ENCODE data around the gene GABRG3.

DNA sequence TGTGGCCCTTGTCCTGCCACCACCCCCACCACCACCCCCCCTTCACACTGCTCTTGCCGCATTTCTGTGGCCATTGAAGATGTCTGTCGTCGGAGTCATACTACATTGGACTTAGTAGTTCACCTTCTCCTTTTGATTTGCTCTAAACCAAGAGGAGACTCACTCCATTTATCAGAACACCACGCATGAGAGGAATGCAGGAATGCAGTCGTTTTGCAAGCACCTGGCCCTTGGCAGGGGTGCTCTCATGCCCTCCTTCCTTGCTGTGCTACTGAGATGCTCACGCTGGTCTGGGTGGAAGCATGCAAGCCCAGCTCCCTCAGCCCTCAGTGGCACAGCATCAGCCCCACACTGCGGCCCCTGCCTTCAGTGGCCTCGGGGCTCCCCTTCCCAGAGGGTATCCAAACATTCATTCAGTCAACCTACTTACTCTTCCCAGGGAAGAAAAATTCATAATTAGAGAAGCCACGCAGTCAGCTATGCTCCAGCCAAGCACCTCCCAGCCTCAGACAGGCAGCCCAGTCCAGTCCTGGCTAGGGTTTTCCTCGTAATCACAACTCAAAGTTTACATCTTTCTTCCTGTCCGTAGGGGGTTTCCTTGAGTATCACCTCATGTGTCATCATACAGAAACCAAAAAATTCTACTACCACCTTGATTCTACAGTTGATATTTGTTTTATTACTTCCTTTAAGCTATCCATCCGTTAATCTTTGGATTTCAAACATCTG, 520.0 kb downstream of the GABRG3 start:
- TF ChIP-seq ZNF253 (CRISPR knock-in tag; conservative IDR thresholded peaks at IDR 0.05) = no peak
- TF ChIP-seq FOXJ3 (CRISPR knock-in tag; IDR thresholded peaks at IDR 0.05) = no peak
- TF ChIP-seq FOXK1 (CRISPR knock-in tag; IDR thresholded peaks at IDR 0.05; ENCODE audit: borderline replicate concordance) = no peak
- TF ChIP-seq EZH2 (IDR thresholded peaks at IDR 0.05; ENCODE audit: borderline replicate concordance, low read depth, low read length) = no peak
- TF ChIP-seq, protein P1, sequence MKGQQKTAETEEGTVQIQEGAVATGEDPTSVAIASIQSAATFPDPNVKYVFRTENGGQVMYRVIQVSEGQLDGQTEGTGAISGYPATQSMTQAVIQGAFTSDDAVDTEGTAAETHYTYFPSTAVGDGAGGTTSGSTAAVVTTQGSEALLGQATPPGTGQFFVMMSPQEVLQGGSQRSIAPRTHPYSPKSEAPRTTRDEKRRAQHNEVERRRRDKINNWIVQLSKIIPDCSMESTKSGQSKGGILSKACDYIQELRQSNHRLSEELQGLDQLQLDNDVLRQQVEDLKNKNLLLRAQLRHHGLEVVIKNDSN (CRISPR knock-in tag; IDR thresholded peaks at IDR 0.05) = no peak

Measured in K562 (cell line).